ENCODE results near the gene APOOL.
A peak's percentile ranks its signal among the peaks of the same experiment; 100 is the strongest.
"Not testable (repeated sequence)": the region's sequence is repeated elsewhere in the genome, so short reads cannot be mapped to it uniquely, and the experiment has no call there.

Gene APOOL

GRCh38 chrX:85003655-85004244 is at the start of gene APOOL:
Gene APOOL (plus strand): TSS chrX:85003877. CDS start chrX:85003913, 36 bp downstream.
- peak; percentile 87 for DNase-seq

GRCh38 chrX:84956304-84956703 is 47.4 kb upstream of the APOOL start:
- no peak for DNase-seq

GRCh38 chrX:84974803-84975202 is 28.9 kb upstream of the APOOL start:
- no peak for DNase-seq

GRCh38 chrX:84991739-84992138 is 11.9 kb upstream of the APOOL start:
- DNase-seq: not testable (repeated sequence)

- no peak for DNase-seq
Measured at GRCh38 chrX:84993150-84993549, 10.5 kb upstream of the APOOL start.

GRCh38 chrX:85001344-85001743 is 2.3 kb upstream of the APOOL start:
- DNase-seq: no peak

- no peak for DNase-seq
Measured at GRCh38 chrX:85004255-85004654, 578 bp downstream of the APOOL start.

- DNase-seq: no peak
Measured at GRCh38 chrX:85012098-85012497, 8.4 kb downstream of the APOOL start.

- DNase-seq: not testable (repeated sequence)
Measured at GRCh38 chrX:85015351-85015750, 11.7 kb downstream of the APOOL start.

GRCh38 chrX:85017721-85018120 is 14.0 kb downstream of the APOOL start:
- no peak for DNase-seq

- no peak for DNase-seq
Measured at GRCh38 chrX:85018471-85018870, 14.8 kb downstream of the APOOL start.

GRCh38 chrX:85020216-85020615 is 16.5 kb downstream of the APOOL start:
- DNase-seq: no peak

- no peak for DNase-seq
Measured at GRCh38 chrX:85024044-85024443, 20.4 kb downstream of the APOOL start.

GRCh38 chrX:85024562-85024961 is 20.9 kb downstream of the APOOL start:
- DNase-seq: no peak

- no peak for DNase-seq
Measured at GRCh38 chrX:85026170-85026569, 22.5 kb downstream of the APOOL start.

GRCh38 chrX:85029043-85029442 is 25.4 kb downstream of the APOOL start:
- DNase-seq: no peak

GRCh38 chrX:85031505-85031904 is 27.8 kb downstream of the APOOL start:
- no peak for DNase-seq

- DNase-seq: no peak
Measured at GRCh38 chrX:85037114-85037513, 33.4 kb downstream of the APOOL start.

- no peak for DNase-seq
Measured at GRCh38 chrX:85051627-85052026, 48.0 kb downstream of the APOOL start.

GRCh38 chrX:85052205-85052604 is 48.5 kb downstream of the APOOL start:
- DNase-seq: no peak

GRCh38 chrX:85052636-85053343 is 49.1 kb downstream of the APOOL start:
- DNase-seq: peak; percentile 23

GRCh38 chrX:85065512-85066198 is 62.0 kb downstream of the APOOL start:
- no peak for DNase-seq

GRCh38 chrX:85077247-85077646 is 73.6 kb downstream of the APOOL start:
- DNase-seq: not testable (repeated sequence)

GRCh38 chrX:85084770-85085393 is 81.2 kb downstream of the APOOL start:
- DNase-seq: peak; percentile 13
